Measurements from ENCODE around the gene HOXB5.

HOXB5 gene

GRCh38 chr17:48569674-48570324, 23.8 kb downstream of the HOXB5 start:
- Mint-ChIP-seq H3K27ac (no peak overlapping the region), H3K27me3 (ENCODE audit: low read depth, poor library complexity) (no peaks in the 10 kb centered on the region), H3K9me3 (no peaks in the 10 kb centered on the region), H3K4me1 (no peaks in the 10 kb centered on the region), H3K36me3 (ENCODE audit: low read depth) (peaks cover 38% of the 10 kb centered on the region), H3K4me3 (no peak overlapping the region)
- no peak for TF ChIP-seq CTCF (IDR thresholded peaks at IDR 0.05)
- DNase-seq, result no peak

- no peak overlapping the region for H3K4me3 Mint-ChIP-seq
- DNase-seq, result no peak
- TF ChIP-seq CTCF (IDR thresholded peaks at IDR 0.05), result no peak
- no peaks in the 10 kb centered on the region for H3K9me3 Mint-ChIP-seq
- H3K36me3 Mint-ChIP-seq (ENCODE audit: low read depth), result peaks cover 32% of the 10 kb centered on the region
- no peaks in the 10 kb centered on the region for H3K27me3 Mint-ChIP-seq (ENCODE audit: low read depth, poor library complexity)
- H3K27ac Mint-ChIP-seq, result no peak overlapping the region
- H3K4me1 Mint-ChIP-seq, result no peaks in the 10 kb centered on the region
Measured at GRCh38 chr17:48569240-48569582, 24.4 kb downstream of the HOXB5 start.

GRCh38 chr17:48568499-48569239, 24.9 kb downstream of the HOXB5 start:
- no peak for DNase-seq
- Mint-ChIP-seq H3K27me3 (ENCODE audit: low read depth, poor library complexity) (no peaks in the 10 kb centered on the region), H3K9me3 (no peaks in the 10 kb centered on the region), H3K27ac (no peak overlapping the region), H3K4me1 (peaks cover 4% of the 10 kb centered on the region), H3K4me3 (no peak overlapping the region), H3K36me3 (ENCODE audit: low read depth) (peaks cover 27% of the 10 kb centered on the region)
- no peak for TF ChIP-seq CTCF (IDR thresholded peaks at IDR 0.05)

GRCh38 chr17:48567646-48568354, 25.8 kb downstream of the HOXB5 start:
- DNase-seq, result no peak
- Mint-ChIP-seq H3K36me3 (ENCODE audit: low read depth) (peaks cover 27% of the 10 kb centered on the region), H3K27ac (no peak overlapping the region), H3K27me3 (ENCODE audit: low read depth, poor library complexity) (no peaks in the 10 kb centered on the region), H3K4me3 (no peak overlapping the region), H3K4me1 (peaks cover 12% of the 10 kb centered on the region), H3K9me3 (no peaks in the 10 kb centered on the region)
- TF ChIP-seq CTCF (IDR thresholded peaks at IDR 0.05), result no peak

GRCh38 chr17:48567209-48567608, 26.4 kb downstream of the HOXB5 start:
- no peak for TF ChIP-seq CTCF (IDR thresholded peaks at IDR 0.05)
- H3K27me3 Mint-ChIP-seq (ENCODE audit: low read depth, poor library complexity), result peaks cover 3% of the 10 kb centered on the region
- H3K27ac Mint-ChIP-seq, result no peak overlapping the region
- peaks cover 18% of the 10 kb centered on the region for H3K4me1 Mint-ChIP-seq
- H3K36me3 Mint-ChIP-seq (ENCODE audit: low read depth), result peaks cover 33% of the 10 kb centered on the region
- no peak for DNase-seq
- H3K9me3 Mint-ChIP-seq, result no peaks in the 10 kb centered on the region
- no peak overlapping the region for H3K4me3 Mint-ChIP-seq
